Measurements from ENCODE around the gene S100A14. TPM values are rescaled to one million over a fixed set of nuclear protein-coding genes. Genes with fewer than 3 reads are reported as not detected.

The S100A14 gene
- total RNA-seq, 1 experiment from 2014 or later = 0.63 TPM

DNA sequence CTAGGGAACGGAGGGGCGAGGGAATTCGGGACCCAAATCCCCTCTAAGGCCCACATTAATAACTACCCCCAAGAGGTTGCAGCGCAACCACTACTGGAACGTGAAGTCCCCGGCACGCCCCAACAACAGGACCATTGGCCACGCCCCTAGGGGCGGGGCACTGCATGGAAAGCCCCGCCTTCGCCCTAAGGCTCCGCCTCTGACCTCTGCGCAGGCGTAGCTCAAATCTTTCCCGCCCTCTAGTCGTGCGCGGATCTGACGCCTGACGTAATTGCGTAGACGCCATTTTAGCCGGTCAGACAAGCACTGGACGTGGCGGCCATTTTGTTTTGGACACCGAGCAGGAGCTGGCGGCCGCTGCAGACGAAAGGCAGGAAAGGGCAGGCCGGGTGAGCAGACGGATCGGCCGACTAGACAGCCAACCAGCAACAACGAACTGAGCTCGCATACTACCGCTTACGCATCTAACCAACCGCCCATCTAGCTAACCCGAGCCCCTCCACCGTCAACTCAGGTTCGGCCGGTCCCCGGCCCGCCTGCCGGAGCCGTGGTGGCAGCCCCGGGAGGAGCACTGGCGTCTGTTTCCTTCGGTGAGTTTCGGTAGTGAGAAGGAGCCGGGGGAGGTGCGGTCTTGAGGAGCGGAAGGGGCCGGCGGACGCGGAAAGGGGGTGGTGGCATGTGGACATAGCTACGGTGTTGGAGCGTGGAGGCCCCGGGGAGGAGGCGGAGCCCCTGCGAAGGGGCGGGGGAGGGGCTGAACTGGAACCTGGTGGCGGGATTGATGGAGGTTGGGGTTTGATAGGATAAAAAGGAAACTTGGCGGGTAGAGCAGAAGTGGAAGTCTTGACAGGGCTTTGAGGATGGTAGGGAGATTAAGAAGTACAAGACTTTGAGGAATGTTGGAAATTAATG, 17.9 kb upstream of the S100A14 start, which contains the start of gene CHTOP:
Gene CHTOP, plus strand, starts transcription at position 313 of the 912 bp plus-strand sequence. CDS start 2,523 bp downstream, outside the sequence.
- Histone ChIP-seq H2BK120ac (ENCODE audit: low read depth, low read length, poor library complexity, severe bottlenecking) (peak within 1 kb of the TSS; percentile 99), H3K27ac (ENCODE audit: insufficient read length, low read depth, low read length) (peak within 1 kb of the TSS; percentile 97), H3K56ac (ENCODE audit: insufficient read length, low read depth, low read length) (peak within 1 kb of the TSS; percentile 91), H4K20me1 (ENCODE audit: control insufficient read depth, insufficient read depth, insufficient read length) (no peaks in the 10 kb centered on the region), H3K27me3 (ENCODE audit: insufficient read depth, low read length) (no peaks in the 10 kb centered on the region), H2BK20ac (ENCODE audit: low read depth, low read length, poor library complexity, severe bottlenecking) (no peak within 1 kb of the TSS), H2BK15ac (ENCODE audit: low read depth, low read length) (0 out of 2 replicates have a peak within 1 kb of the TSS, but pooled peaks have one; percentile 82), H3K4me2 (ENCODE audit: insufficient read depth, insufficient read length, low read length) (peak within 1 kb of the TSS; percentile 69), H3K14ac (ENCODE audit: insufficient read depth, low read length) (peak within 1 kb of the TSS; percentile 100), H3K4ac (ENCODE audit: low read depth, low read length) (peak within 1 kb of the TSS; percentile 92; the same call in 1 of the 2 replicates), H3K9me3 (ENCODE audit: control insufficient read depth, low read depth, low read length) (no peaks in the 10 kb centered on the region), H3K23ac (ENCODE audit: insufficient read length, low read depth, low read length) (no peak within 1 kb of the TSS), H4K5ac (ENCODE audit: insufficient read length, low read depth, low read length) (peak within 1 kb of the TSS; percentile 99), H2BK5ac (ENCODE audit: insufficient read length, low read length) (peak within 1 kb of the TSS; percentile 99), H3K18ac (ENCODE audit: insufficient read length, low read depth, low read length) (peak within 1 kb of the TSS; percentile 100), H3K9ac (ENCODE audit: extremely low read depth, insufficient read length, low read length) (peak within 1 kb of the TSS; percentile 100), H2AFZ (ENCODE audit: low read length) (no peak within 1 kb of the TSS), H4K91ac (ENCODE audit: insufficient read length, low read depth, low read length) (peak within 1 kb of the TSS; percentile 98), H2BK12ac (ENCODE audit: insufficient read length, low read depth, low read length) (peak within 1 kb of the TSS; percentile 94), H3K79me1 (ENCODE audit: insufficient read depth, low read depth, low read length, poor library complexity, severe bottlenecking) (no peaks in the 10 kb centered on the region), H3K4me1 (ENCODE audit: insufficient read depth, low read length) (no peaks in the 10 kb centered on the region), H3T11ph (ENCODE audit: low read length) (peak within 1 kb of the TSS; percentile 94), H3K79me2 (ENCODE audit: insufficient read depth, low read length) (peaks cover 4% of the 10 kb centered on the region; the same call in 1 of the 2 replicates), H4K8ac (replicated peaks; ENCODE audit: insufficient read length, low read depth, low read length) (peak within 1 kb of the TSS; percentile 97), H2AK5ac (ENCODE audit: insufficient read length, low read length) (no peak within 1 kb of the TSS), H3K23me2 (ENCODE audit: insufficient read length, low read depth, low read length, poor library complexity, severe bottlenecking) (peaks cover 12% of the 10 kb centered on the region)
- peak; percentile 98 for DNase-seq
- H3K4me1 Mint-ChIP-seq = peaks cover 20 to 22% of the 10 kb centered on the region in 2 experiments
- peaks cover 28 to 49% (median 42%) of the 10 kb centered on the region in 3 experiments for H3K36me3 Mint-ChIP-seq (ENCODE audit: insufficient read depth in 1 of 3, low read depth in 3 of 3)
- peak within 1 kb of the TSS; percentile 100 for H3K27ac Mint-ChIP-seq
- no peaks in the 10 kb centered on the region for H3K27me3 Mint-ChIP-seq (ENCODE audit: low read depth)
- H3K4me3 Mint-ChIP-seq = peak within 1 kb of the TSS; percentile 93 to 99
- TF ChIP-seq CTCF (conservative IDR thresholded peaks at IDR 0.05) = no peak
- H3K9me3 Mint-ChIP-seq = peaks cover 0 to 3% of the 10 kb centered on the region in 2 experiments; a peak in 1 of 5 replicates
- WGBS (ENCODE audit: extremely low coverage, insufficient read length, low lambda C conversion rate) = no CpG with 5 or more reads among the region's 65 CpGs
